Measurements from ENCODE around the gene NEK9.

The NEK9 gene

GRCh38 chr14:75123991-75124390, 2.9 kb downstream of the NEK9 start:
- no peaks in the 10 kb centered on the region for H3K9me2 ChIP-seq (replicated peaks; ENCODE audit: insufficient read depth, low read length)
- H2AFZ ChIP-seq (ENCODE audit: low read length): no peak overlapping the region
- no peaks in the 10 kb centered on the region for H4K20me1 ChIP-seq (ENCODE audit: insufficient read depth, low read length)
- no peaks in the 10 kb centered on the region for H3K9me3 ChIP-seq (replicated peaks; ENCODE audit: insufficient read depth, low read length)
- DNase-seq: no peak
- H3K4me1 ChIP-seq (ENCODE audit: low read length): 0 out of 2 replicates have a peak, but pooled peaks cover 7% of the 10 kb centered on the region
- H3K9ac ChIP-seq (ENCODE audit: low read length): no peak overlapping the region
- no peaks in the 10 kb centered on the region for H3F3A ChIP-seq (ENCODE audit: insufficient read depth, low read length)
- H3K4me2 ChIP-seq (ENCODE audit: low read depth, low read length): no peak overlapping the region
- peaks cover 19% of the 10 kb centered on the region for H3K79me2 ChIP-seq (ENCODE audit: low read length)
- TF ChIP-seq CTCF (IDR thresholded peaks at IDR 0.05; ENCODE audit: low read length) (no peak), EZH2 (optimal IDR thresholded peaks at IDR 0.05; ENCODE audit: low read depth, low read length) (no peak), EZH2phosphoT487 (IDR thresholded peaks at IDR 0.05; ENCODE audit: low read length) (no peak)
- no peaks in the 10 kb centered on the region for H3K36me3 ChIP-seq (replicated peaks; ENCODE audit: insufficient read depth, low read length)
- H3K27ac ChIP-seq (ENCODE audit: low read length): no peak overlapping the region
- H3K27me3 ChIP-seq (replicated peaks; ENCODE audit: insufficient read depth, low read length): no peaks in the 10 kb centered on the region
- no peak overlapping the region for H3K4me3 ChIP-seq (ENCODE audit: low read length)

GRCh38 chr14:75121552-75121951, 5.3 kb downstream of the NEK9 start:
- H3K4me3 ChIP-seq (ENCODE audit: low read length): no peak overlapping the region
- H3K79me2 ChIP-seq (ENCODE audit: low read length): peaks cover 10% of the 10 kb centered on the region
- no peaks in the 10 kb centered on the region for H3F3A ChIP-seq (ENCODE audit: insufficient read depth, low read length)
- H2AFZ ChIP-seq (ENCODE audit: low read length): no peak overlapping the region
- no peak overlapping the region for H3K4me2 ChIP-seq (ENCODE audit: low read depth, low read length)
- no peaks in the 10 kb centered on the region for H3K27me3 ChIP-seq (replicated peaks; ENCODE audit: insufficient read depth, low read length)
- no peaks in the 10 kb centered on the region for H3K36me3 ChIP-seq (replicated peaks; ENCODE audit: insufficient read depth, low read length)
- 0 out of 2 replicates have a peak, but pooled peaks cover 7% of the 10 kb centered on the region for H3K4me1 ChIP-seq (ENCODE audit: low read length)
- TF ChIP-seq CTCF (IDR thresholded peaks at IDR 0.05; ENCODE audit: low read length) (no peak), EZH2phosphoT487 (IDR thresholded peaks at IDR 0.05; ENCODE audit: low read length) (no peak), EZH2 (optimal IDR thresholded peaks at IDR 0.05; ENCODE audit: low read depth, low read length) (no peak)
- H3K9ac ChIP-seq (ENCODE audit: low read length): no peak overlapping the region
- H3K9me3 ChIP-seq (replicated peaks; ENCODE audit: insufficient read depth, low read length): no peaks in the 10 kb centered on the region
- no peaks in the 10 kb centered on the region for H4K20me1 ChIP-seq (ENCODE audit: insufficient read depth, low read length)
- no peak for DNase-seq
- no peaks in the 10 kb centered on the region for H3K9me2 ChIP-seq (replicated peaks; ENCODE audit: insufficient read depth, low read length)
- no peak overlapping the region for H3K27ac ChIP-seq (ENCODE audit: low read length)

GRCh38 chr14:75120541-75121291, 6.1 kb downstream of the NEK9 start:
- Histone ChIP-seq H3K9me3 (replicated peaks; ENCODE audit: insufficient read depth, low read length) (no peaks in the 10 kb centered on the region), H3K27ac (ENCODE audit: low read length) (no peak overlapping the region), H3F3A (ENCODE audit: insufficient read depth, low read length) (no peaks in the 10 kb centered on the region), H3K36me3 (replicated peaks; ENCODE audit: insufficient read depth, low read length) (no peaks in the 10 kb centered on the region), H4K20me1 (ENCODE audit: insufficient read depth, low read length) (no peaks in the 10 kb centered on the region), H3K4me3 (ENCODE audit: low read length) (no peak overlapping the region), H3K9me2 (replicated peaks; ENCODE audit: insufficient read depth, low read length) (no peaks in the 10 kb centered on the region), H3K4me2 (ENCODE audit: low read depth, low read length) (no peak overlapping the region), H3K79me2 (ENCODE audit: low read length) (peaks cover 3% of the 10 kb centered on the region), H3K27me3 (replicated peaks; ENCODE audit: insufficient read depth, low read length) (no peaks in the 10 kb centered on the region), H2AFZ (ENCODE audit: low read length) (no peak overlapping the region), H3K9ac (ENCODE audit: low read length) (no peak overlapping the region), H3K4me1 (ENCODE audit: low read length) (0 out of 2 replicates have a peak, but pooled peaks cover 2% of the 10 kb centered on the region)
- DNase-seq: no peak
- TF ChIP-seq EZH2phosphoT487 (IDR thresholded peaks at IDR 0.05; ENCODE audit: low read length) (no peak), EZH2 (optimal IDR thresholded peaks at IDR 0.05; ENCODE audit: low read depth, low read length) (no peak), CTCF (IDR thresholded peaks at IDR 0.05; ENCODE audit: low read length) (no peak)

Measured in MM.1S (cell line).